Activated B cell treated with CpG ODN at 0.5 μM for 24 hours (primary cell): ENCODE measurements around the gene STXBP1. TPM values are rescaled to one million over a fixed set of nuclear protein-coding genes. Genes with fewer than 3 reads are reported as not detected.
A peak's percentile ranks its signal among the peaks of the same experiment; 100 is the strongest.
"Not testable (repeated sequence)": the region's sequence is repeated elsewhere in the genome, so short reads cannot be mapped to it uniquely, and the experiment has no call there.

ENCODE experiments used
- ATAC-seq: fragments of 200-7000 bp; cut with Tn5 transposase; one replicate; pipeline ENCODE4 v1.10.0; 2021; ENCODE audit warnings: low read depth, mild to moderate bottlenecking, moderate library complexity
- CTCF ChIA-PET: fragments of 350-600 bp; sonication (Branson Sonifier 250); formaldehyde crosslinking; loops from one replicate; lab custom pipeline; 2021; ENCODE audit warnings: antibody characterized with exemption; lab: Charles Lee
- POLR2A ChIA-PET: fragments of 350-600 bp; sonication (Branson Sonifier 250); formaldehyde crosslinking; loops from one replicate; lab custom pipeline; 2021; ENCODE audit warnings: antibody characterized with exemption; lab: Charles Lee
- DNase-seq: peaks from one replicate; pipeline ENCODE4 v3.0.0; 2022
- H3K27ac Mint-ChIP-seq: one replicate; pipeline ENCODE4 v1.8.0; 2020; ENCODE audit warnings: mixed read lengths
- H3K27me3 Mint-ChIP-seq: one replicate; pipeline ENCODE4 v1.8.0; 2021; ENCODE audit warnings: mixed read lengths
- H3K36me3 Mint-ChIP-seq: one replicate; pipeline ENCODE4 v1.8.0; 2021; ENCODE audit warnings: low read depth, mixed read lengths
- H3K4me1 Mint-ChIP-seq: one replicate; pipeline ENCODE4 v1.8.0; 2021; ENCODE audit warnings: mixed read lengths
- H3K4me3 Mint-ChIP-seq: one replicate; pipeline ENCODE4 v1.8.0; 2020; ENCODE audit warnings: mild to moderate bottlenecking, mixed read lengths
- H3K9me3 Mint-ChIP-seq: one replicate; pipeline ENCODE4 v1.8.0; 2020; ENCODE audit warnings: mixed read lengths
- intact Hi-C: fragments of 100-400 bp; cut with micrococcal nuclease; formaldehyde crosslinking; loops from one replicate; pipeline ENCODE4 v1.15.1; 2024
- total RNA-seq: library from RNA; stranded (reverse); gene quantifications from 2 replicates; pipeline ENCODE4 v1.2.3, GENCODE V29; 2022
- TF ChIP-seq, protein P1 (sequence below): fragments of 200-600 bp; IDR thresholded peaks from one replicate; pipeline ENCODE4 v1.8.0; 2022; ENCODE audit warnings: antibody characterized with exemption, mild to moderate bottlenecking

The STXBP1 gene
- total RNA-seq, 1 donor from 2014 or later = 0.73 TPM

DNA sequence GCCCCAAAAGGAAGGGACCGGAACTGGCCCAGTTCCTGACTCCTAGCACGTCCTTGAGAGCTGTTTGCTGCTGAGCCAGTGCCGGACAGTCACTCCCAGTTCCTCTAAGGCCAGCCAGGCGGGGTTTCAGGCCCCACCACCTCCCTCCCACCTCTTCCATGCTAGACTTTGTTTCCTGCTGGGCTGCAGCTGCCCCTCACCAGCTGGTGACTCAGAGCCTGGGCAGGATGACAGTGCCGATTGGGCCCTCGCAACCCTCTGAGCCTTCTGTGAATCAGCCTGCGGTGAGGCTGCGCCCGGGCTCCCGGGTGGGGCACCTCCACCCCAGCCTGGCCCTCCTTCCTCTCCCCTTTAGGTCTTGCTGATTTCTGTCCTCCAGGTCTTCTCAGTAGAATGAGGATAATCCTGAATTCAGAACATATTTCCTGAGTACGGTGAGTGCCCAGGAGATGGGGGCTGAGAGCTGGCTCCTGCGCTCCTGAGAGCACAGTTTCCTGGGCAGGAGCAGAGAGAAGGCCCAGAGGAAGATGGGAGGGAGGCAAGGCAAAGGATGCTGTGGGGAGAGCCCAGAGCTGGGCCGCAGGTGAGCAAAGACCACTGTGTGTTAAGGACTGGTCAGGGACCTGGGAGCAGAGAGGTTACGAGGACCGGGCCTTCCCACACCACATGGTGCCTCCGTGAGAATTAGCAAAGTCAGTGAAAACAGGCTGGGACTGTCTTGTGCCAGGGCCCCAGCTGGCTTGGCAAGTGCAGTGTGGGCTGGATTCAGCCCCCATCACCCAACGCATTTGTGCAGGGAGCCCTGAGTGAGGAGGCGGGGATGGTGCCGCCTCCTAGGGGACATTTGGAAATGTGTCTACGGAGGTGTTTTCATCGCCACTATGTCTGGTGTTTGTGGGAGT, 32.9 kb upstream of the STXBP1 start:
- no peak overlapping the region for H3K4me3 Mint-ChIP-seq

DNA sequence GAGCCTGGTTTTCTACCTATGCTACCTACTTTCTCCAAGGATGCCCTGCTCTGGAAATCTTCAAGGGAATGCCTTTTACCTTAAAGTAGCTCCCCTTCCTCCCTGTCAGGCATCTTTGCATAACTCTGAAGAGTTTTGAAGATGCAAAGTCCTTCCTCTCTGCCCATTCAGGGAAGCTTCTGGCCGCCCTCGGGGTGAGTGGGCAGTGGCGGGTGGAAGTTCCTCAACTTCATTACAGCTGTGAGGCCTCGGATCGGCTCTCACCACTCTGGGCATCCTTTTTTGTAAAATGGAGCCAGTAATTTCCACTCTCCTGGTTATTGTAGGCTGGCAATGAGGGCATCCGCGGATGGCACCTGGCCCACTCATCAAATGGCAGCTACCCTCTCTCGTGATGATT, 31.7 kb upstream of the STXBP1 start:
- TF ChIP-seq, protein P1, sequence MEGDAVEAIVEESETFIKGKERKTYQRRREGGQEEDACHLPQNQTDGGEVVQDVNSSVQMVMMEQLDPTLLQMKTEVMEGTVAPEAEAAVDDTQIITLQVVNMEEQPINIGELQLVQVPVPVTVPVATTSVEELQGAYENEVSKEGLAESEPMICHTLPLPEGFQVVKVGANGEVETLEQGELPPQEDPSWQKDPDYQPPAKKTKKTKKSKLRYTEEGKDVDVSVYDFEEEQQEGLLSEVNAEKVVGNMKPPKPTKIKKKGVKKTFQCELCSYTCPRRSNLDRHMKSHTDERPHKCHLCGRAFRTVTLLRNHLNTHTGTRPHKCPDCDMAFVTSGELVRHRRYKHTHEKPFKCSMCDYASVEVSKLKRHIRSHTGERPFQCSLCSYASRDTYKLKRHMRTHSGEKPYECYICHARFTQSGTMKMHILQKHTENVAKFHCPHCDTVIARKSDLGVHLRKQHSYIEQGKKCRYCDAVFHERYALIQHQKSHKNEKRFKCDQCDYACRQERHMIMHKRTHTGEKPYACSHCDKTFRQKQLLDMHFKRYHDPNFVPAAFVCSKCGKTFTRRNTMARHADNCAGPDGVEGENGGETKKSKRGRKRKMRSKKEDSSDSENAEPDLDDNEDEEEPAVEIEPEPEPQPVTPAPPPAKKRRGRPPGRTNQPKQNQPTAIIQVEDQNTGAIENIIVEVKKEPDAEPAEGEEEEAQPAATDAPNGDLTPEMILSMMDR = no peak
- Mint-ChIP-seq H3K4me3 (no peak overlapping the region), H3K4me1 (no peaks in the 10 kb centered on the region), H3K27ac (no peak overlapping the region), H3K36me3 (no peaks in the 10 kb centered on the region), H3K27me3 (peaks cover 27% of the 10 kb centered on the region), H3K9me3 (no peaks in the 10 kb centered on the region)
- CTCF ChIA-PET = no interaction called here
- POLR2A ChIA-PET = interaction anchor here (0.5 kb wide), 1 partner anchor 68 kb away, joined by 5 read pairs; no protein-coding TSS in a partner anchor
- intact Hi-C loops = no loop called here
- DNase-seq = no peak
- ATAC-seq = no peak

More for the DNA sequence above, 32.9 kb upstream of the STXBP1 start:
- peak; percentile 69 for ATAC-seq
- CTCF ChIA-PET = no interaction called here
- Mint-ChIP-seq H3K27me3 (peaks cover 25% of the 10 kb centered on the region), H3K27ac (no peak overlapping the region), H3K4me1 (peaks cover 4% of the 10 kb centered on the region), H3K36me3 (no peaks in the 10 kb centered on the region), H3K9me3 (no peaks in the 10 kb centered on the region)
- POLR2A ChIA-PET = no interaction called here
- TF ChIP-seq, protein P1 = no peak
- intact Hi-C loops = no loop called here
- no peak for DNase-seq

DNA sequence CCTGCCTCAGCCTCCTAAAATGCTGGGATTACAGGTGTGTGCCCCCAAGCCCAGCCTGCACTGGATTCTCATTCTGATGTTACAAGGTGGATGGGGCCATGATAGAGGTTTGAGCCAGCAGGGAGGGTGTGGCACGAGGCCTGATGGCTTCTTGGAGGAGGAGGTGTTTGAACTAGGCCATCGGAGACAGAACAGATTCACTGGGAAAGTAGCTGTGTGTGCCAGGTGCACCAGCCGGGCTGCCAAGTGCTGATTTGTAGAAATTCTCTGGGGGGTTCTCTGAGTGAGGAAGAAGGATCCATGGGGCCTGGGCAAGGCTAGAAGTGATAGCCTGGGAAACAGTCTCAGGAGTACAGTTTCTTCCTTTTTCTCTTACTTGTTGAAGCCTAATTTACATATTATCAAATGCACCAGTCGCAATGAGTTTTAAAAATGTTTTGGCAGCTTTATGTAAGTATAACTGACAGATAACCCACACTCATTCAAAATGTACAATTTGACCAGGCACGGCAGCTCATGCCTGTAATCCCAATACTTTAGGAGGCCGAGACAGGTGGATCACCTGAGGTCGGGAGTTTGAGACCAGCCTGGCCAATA, 31.1 kb upstream of the STXBP1 start:
- ATAC-seq (no peak), DNase-seq (no peak)
- ChIA-PET POLR2A (interaction anchor here (0.5 kb wide), 1 partner anchor 69 kb away, joined by 5 read pairs; no protein-coding TSS in a partner anchor), CTCF (no interaction called here)
- no peak overlapping the region for H3K4me3 Mint-ChIP-seq
- H3K36me3 Mint-ChIP-seq = no peaks in the 10 kb centered on the region
- TF ChIP-seq, protein P1 = no peak
- intact Hi-C loops = no loop called here
- H3K27me3 Mint-ChIP-seq = peaks cover 24% of the 10 kb centered on the region
- no peak overlapping the region for H3K27ac Mint-ChIP-seq
- no peaks in the 10 kb centered on the region for H3K9me3 Mint-ChIP-seq
- no peaks in the 10 kb centered on the region for H3K4me1 Mint-ChIP-seq

DNA sequence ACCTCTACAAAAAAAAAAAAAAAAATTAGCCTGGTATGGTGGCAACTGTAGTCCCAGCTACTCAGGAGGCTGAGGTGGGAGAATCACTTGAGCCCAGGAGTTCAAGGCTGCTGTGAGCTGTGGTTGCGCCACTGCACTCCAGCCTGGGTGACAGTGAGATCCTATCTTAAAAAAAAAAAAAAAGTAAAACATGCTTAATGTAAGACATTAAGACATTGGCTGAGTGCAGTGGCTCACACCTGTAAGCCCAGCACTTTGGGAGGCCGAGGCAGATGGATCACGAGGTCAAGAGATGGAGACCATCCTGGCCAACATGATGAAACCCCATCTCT, 27.6 kb upstream of the STXBP1 start:
- H3K36me3 Mint-ChIP-seq, H3K9me3 Mint-ChIP-seq, DNase-seq, intact Hi-C loops, H3K27ac Mint-ChIP-seq, H3K4me3 Mint-ChIP-seq, H3K4me1 Mint-ChIP-seq, ATAC-seq: not testable (repeated sequence)
- peaks cover 31% of the 10 kb centered on the region for H3K27me3 Mint-ChIP-seq
- CTCF ChIA-PET = interaction anchor here (0.7 to 4.2 kb wide), 4 partner anchors 38 to 1233 kb away, joined by 3 to 19 read pairs (median 4); no protein-coding TSS in a partner anchor
- POLR2A ChIA-PET = interaction anchor here (0.6 to 0.9 kb wide), 2 partner anchors 12 to 193 kb away, joined by 3 to 4 read pairs; no protein-coding TSS in a partner anchor

DNA sequence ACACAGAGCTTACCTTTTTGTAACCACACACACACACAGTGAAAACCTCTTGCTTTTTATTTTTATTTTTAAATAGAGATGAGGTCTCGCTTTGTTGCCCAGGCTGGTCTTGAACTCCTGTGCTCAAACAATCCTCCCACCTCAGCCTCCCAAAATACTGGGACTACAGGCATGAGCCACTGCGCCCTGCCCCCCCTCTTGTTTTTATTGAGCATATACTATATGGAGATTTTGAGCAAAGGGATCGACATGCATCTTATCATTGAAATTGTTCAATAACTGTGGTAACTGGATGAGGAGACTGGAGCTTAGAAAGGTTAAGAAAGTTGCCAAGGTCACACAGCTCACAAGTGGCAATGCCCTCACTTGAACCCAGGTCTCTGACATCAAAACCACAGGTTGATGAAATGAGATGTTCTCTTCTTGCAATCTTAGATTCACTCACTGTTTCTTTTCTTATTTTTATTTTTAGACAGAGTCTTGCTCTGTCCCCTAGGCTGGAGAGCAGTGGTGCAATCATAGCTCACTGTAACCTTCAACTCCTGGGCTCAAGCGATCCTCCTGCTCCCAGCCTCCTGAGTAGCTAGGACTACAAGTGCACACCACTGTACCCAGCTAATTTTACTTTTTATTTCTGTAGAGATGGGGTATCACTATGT, 26.8 kb upstream of the STXBP1 start:
- Mint-ChIP-seq H3K4me1 (no peaks in the 10 kb centered on the region), H3K9me3 (no peaks in the 10 kb centered on the region), H3K4me3 (no peak overlapping the region), H3K27me3 (peaks cover 32% of the 10 kb centered on the region), H3K36me3 (no peaks in the 10 kb centered on the region), H3K27ac (no peak overlapping the region)
- ATAC-seq = no peak
- TF ChIP-seq, protein P1 = no peak
- ChIA-PET CTCF (interaction anchor here (0.9 to 4.2 kb wide), 6 partner anchors 13 to 645 kb away, joined by 3 to 19 read pairs (median 4); no protein-coding TSS in a partner anchor), POLR2A (interaction anchor here (0.7 kb wide), 1 partner anchor 10 kb away, joined by 6 read pairs; no protein-coding TSS in a partner anchor)
- intact Hi-C loops = no loop called here
- no peak for DNase-seq
